Cardiac fibroblast (primary cell): ENCODE data around the gene KHDC4.

ENCODE experiments used
- DNase-seq, 2 donors: peaks; one replicate each; pipeline versions ENCODE4 v3.0.0 to v3.0.0-alpha.2; 2010; ENCODE audit warnings: low read depth in 2 of 2
- H3K4me3 ChIP-seq, 2 donors: replicated peaks in 1 of 2; 1 replicate in 1 of 2; 2 replicates in 1 of 2; pipeline ENCODE4 v1.5.1; 2011; ENCODE audit warnings: low read depth in 2 of 2, low read length in 2 of 2, mild to moderate bottlenecking in 2 of 2, moderate library complexity in 1 of 2
- TF ChIP-seq, protein P1 (sequence below): IDR thresholded peaks from one replicate; pipeline ENCODE4 v1.5.1; 2011; ENCODE audit warnings: low read depth, mild to moderate bottlenecking, low read length, inconsistent platforms

KHDC4 gene

DNA sequence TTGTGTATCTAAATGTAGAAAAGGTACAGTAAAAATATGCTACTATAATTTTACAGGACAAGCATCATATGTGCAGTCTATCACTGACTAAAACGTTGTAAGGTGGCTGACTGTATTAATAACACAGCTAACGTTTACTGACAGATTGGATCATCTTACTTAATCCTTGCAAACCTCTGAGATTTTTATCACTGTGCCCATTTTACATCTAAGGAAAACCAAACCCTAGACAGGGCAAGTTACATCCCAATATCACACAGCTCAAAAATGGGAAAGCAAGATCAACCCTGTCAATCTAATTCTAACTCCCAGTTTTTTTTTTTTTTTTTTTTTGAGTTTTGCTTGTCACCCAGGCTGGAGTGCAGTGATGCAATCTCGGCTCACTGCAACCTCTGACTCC is 15.6 kb downstream of the KHDC4 start:
- DNase-seq, result no peak
- TF ChIP-seq, protein P1, sequence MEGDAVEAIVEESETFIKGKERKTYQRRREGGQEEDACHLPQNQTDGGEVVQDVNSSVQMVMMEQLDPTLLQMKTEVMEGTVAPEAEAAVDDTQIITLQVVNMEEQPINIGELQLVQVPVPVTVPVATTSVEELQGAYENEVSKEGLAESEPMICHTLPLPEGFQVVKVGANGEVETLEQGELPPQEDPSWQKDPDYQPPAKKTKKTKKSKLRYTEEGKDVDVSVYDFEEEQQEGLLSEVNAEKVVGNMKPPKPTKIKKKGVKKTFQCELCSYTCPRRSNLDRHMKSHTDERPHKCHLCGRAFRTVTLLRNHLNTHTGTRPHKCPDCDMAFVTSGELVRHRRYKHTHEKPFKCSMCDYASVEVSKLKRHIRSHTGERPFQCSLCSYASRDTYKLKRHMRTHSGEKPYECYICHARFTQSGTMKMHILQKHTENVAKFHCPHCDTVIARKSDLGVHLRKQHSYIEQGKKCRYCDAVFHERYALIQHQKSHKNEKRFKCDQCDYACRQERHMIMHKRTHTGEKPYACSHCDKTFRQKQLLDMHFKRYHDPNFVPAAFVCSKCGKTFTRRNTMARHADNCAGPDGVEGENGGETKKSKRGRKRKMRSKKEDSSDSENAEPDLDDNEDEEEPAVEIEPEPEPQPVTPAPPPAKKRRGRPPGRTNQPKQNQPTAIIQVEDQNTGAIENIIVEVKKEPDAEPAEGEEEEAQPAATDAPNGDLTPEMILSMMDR, result no peak
- no peak overlapping the region for H3K4me3 ChIP-seq

DNA sequence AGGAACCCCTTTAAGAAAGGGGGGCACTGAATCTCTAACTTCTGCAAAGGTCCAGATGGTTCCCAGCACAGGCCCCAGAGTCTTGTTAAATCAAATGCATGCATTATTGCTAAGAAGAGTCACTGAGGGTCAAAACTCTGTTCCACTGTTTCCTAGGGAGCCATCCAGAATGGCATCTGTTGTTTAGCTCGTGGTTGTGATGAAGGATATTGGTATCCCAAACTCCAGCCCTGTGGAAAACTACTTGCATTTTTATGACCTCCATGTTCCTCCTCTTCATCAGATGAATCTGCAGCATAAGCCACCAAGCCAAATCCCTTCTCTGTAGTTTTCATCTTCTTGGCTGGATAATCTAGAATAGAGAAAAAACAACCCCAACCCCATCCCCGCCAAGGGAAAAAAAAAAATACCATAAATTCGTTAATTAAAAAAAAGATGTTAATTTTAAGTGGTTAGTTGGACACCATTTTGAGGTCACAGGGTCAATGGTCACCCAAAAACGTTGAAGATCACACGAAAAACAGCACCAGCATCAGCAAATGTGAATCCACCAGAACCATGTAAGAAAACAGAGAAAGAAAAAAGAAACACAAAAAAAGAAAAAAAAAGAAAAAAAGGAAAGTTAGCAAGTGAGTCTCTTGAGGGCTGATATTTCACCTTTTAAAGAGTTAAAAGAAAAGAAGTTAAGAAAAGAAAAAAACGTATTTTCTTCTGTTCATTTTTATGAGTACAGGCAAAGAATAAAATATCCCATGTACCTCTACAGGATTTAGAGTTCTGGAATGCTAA is 20.1 kb downstream of the KHDC4 start:
- TF ChIP-seq, protein P1, result no peak
- no peak overlapping the region for H3K4me3 ChIP-seq

DNA sequence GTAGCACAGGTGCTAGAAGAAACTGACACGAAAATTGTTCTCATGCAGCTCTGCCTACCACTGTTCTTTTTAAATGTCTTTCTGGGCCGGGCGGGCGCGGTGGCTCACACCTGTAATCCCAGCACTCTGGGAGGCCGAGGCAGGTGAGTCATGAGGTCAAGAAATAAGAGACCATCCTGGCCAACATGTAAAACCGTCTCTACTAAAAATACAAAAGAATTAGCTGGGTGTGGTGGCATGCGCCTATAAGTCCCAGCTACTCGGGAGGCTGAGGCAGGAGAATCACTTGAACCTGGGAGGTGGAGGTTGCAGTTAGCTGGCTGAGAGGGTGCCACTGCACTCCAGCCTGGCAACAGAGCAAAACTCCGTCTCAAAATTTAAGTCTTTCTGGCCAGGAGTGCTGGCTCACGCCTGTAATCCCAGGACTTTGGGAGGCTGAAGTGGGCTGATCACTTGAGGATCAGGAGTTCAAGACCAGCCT is 22.1 kb downstream of the KHDC4 start:
- TF ChIP-seq, protein P1, result no peak
- no peak overlapping the region for H3K4me3 ChIP-seq
- DNase-seq, result no peak

More for the DNA sequence above, 20.1 kb downstream of the KHDC4 start:
- no peak for DNase-seq

- peak; percentile 80 to 82 for DNase-seq
- H3K4me3 ChIP-seq, result peak within 1 kb of the TSS; percentile 64 to 65
- TF ChIP-seq, protein P1, result no peak
Observed at GRCh38 chr1:155911156-155912055, 22.8 kb downstream of the KHDC4 start, which contains the start of gene RIT1. RIT1 (minus strand) TSS chr1:155911349; CDS start chr1:155910761, 588 bp downstream.

DNA sequence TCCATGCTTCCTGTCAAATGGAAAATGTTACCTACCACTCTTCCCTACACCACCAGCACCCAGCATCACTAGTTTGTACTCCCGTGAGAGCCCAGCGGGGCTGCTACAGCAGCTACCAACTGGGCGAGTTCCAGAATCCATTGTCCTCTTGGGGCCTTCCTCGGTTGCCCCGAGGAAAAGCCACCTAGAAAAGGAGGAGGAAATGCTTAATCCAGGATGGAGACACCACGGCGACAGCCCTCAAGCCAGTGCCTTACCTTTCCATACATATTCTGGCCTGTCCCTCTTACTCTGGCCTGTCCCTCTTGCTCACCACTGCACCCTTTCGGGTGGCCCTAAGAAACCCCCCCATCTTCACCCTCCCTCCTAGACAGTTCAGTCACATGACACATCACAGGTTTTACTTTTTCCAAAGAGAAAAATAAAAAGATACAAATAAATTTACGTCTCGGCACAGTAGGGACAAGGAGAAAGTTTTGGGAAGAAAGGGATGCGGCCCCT is 23.5 kb downstream of the KHDC4 start:
- peak; percentile 40 to 52 for DNase-seq
- TF ChIP-seq, protein P1, result no peak
- H3K4me3 ChIP-seq, result peak overlapping the region; percentile 64 to 65

DNA sequence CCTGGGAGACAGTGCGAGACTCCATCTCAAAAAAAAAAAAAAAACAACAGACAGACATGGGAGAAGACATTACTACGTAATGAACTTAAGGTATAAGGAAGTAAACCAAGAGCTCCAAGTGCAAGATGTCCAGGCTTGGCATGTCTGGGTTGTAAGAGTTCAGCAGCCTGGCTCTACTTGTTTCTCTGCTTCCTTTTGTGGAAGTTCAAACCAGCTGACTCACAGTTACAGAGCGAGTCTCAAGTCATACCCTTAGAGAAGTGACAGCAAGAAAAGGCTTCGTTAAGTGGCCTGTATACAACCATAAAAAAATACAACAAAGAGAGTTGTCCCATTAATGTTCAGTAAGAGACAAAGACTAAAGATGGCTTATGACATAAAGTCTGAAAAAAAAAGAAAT is 24.3 kb downstream of the KHDC4 start:
- TF ChIP-seq, protein P1, result no peak
- peak overlapping the region in 1 of 2 donors; percentile 65 for H3K4me3 ChIP-seq
- peak; percentile 52 to 70 for DNase-seq
